GM21786 (cell line): Measurements from ENCODE around the gene GEMIN4.
"Not testable (repeated sequence)": the region's sequence is repeated elsewhere in the genome, so short reads cannot be mapped to it uniquely, and the experiment has no call there.

Source experiments
- ATAC-seq: cut with Tn5 transposase; IDR thresholded peaks from one replicate; pipeline ENCODE4 v1.9.1; 2021; ENCODE audit not compliant: unreplicated experiment

The GEMIN4 gene

DNA sequence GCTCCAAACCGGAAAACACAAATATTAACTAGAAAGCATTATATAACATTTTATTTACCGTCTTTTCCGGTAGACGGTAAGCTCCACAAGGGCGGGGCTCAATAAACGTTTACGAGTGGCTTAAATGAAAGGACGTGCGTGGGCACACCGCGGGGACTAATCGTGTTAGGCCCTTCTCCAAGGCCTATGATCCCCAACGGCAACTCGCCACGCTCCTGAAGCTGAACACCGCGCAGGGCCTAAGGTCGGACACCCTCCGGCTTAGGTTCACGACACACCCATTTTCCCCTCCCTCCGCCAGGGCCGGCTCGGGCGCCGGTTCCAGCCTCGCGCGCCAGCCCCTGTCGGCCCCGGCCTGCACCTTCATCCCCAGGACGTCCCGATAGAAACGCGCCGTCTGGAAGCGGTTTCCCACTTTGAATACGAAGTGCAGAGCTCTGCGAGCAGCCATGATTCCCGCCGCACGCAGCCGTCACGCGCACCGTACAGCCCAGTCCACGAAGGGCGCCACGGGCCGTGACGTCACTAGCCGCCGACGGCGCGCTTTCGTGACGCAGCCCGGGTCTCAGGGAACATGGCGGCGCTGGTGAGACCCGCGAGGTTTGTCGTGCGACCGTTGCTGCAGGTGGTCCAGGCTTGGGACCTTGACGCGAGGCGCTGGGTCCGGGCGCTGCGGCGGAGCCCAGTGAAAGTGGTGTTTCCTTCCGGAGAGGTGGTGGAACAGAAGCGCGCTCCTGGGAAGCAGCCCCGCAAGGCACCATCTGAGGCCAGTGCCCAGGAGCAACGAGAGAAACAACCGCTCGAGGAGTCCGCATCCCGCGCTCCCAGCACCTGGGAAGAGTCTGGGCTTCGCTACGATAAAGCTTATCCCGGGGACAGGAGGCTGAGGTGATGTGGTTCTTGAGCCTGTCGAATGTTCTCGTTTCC, 30.0 kb upstream of the GEMIN4 start, which contains the start of the genes GLOD4 and MRM3:
GLOD4 (minus strand) TSS at position 476 of the 927 bp plus-strand sequence; CDS start at position 451, 25 bp downstream.
MRM3 (plus strand) TSS at position 549 of the 927 bp plus-strand sequence; CDS start at position 575, 26 bp downstream.
- ATAC-seq, result peak; percentile 84

DNA sequence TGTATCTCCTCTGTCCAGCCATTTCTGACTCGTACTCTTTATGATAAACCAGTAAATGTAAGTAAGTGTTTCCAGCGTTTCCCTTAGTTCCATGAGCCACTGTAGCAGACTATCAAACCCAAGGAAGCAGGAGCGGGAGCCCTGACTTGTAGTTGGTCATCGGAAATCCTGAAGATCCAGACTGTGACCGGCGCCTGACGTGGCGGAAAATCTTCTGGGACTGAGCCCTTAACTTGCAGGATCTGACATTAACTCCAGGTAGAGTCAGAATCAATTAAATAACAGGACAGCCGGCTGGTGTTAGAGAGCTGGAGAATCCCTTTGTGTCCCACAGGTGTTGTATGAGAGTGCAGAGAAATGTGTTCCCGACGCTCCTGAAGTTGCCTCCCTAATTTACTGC, 26.0 kb upstream of the GEMIN4 start:
- ATAC-seq, result no peak

DNA sequence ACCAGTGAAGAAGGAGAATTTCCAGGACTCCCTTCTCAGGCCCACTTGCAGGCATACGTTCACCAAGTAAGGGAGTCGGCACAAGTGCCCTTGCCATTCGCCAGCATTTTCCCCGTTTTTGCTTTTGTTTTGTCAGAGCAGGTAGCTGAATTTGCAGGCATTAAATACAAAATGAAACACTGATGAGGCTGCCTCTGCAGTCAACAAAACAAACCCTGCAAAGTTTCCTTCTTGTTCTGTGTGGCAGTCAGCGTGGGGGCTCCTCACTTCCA, 22.2 kb upstream of the GEMIN4 start:
- ATAC-seq, result no peak

DNA sequence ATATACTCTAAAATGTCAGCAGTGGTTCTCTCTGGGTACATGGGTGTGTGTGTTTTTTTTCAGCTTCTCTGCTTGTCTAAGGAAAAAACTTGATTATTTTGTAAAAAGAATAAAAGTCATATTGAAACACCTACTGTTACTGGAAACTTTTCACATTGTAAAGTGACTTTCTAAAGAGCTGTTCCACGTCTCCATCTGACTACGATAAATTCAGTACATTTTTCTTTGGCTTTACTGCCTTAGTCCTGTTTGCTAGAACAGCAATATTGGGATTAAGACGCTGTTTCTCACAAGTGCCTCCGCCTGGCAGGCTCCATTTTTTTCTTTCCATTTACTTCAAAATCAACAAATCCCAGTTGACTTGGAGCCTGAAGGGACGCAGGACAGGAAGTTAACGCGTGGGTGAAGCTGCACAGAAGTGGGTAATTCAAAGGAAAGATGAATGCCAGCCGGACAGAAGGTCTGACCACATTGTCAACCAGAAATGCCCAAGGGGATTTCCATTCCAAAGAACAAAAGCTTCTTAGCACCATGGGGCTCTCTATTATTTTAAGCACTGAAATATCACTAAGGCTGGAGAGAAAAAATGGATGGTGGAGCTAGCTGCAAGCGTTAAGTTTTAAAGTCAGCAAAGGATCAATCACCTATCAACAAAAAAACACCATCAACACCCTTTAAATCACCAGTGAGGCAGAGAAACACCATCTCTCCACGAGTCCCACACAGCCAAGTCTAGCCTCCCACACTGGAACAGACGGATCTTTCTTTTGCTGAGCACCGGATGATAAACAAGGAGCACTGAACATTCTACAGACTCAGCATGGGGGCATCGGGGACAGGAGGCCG, 21.6 kb upstream of the GEMIN4 start:
- ATAC-seq, result no peak

DNA sequence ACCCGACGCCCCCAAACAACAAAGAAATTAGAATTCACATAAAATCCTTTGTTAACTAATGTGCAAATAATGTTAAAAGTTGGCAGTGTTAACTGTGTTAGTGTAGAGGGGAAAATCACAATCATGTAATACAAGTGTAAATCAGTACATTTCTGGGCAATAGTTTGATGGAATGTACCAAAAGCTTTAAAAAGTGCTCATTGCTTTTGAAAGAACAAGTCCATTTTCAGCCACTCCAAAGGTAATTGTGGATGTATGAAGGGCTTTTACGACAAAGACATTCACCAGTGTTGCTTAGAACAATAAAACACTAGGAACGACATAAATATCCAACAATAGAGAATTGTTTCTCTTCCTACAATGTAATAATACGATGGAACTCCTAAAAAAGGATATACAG, 21.0 kb upstream of the GEMIN4 start:
- ATAC-seq, result no peak

DNA sequence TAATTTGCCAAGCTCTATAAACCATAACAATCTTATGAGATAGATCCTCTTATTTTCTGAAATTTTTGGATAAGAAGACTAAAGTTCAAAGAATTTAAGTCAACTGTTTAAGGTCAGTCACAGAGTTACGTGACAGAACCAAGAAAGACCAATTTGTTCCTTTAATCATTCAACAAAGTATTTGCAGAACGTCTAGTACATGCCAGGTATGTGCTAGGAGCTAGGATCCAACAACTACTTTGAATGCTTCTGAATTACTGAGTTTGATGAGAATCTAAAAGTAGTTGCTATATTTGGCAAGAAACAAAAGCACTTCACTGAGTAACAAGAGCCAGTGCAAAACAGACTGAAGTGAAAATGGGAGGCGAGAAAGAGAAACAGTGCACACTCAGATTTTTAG, 15.0 kb upstream of the GEMIN4 start:
- ATAC-seq, result no peak

DNA sequence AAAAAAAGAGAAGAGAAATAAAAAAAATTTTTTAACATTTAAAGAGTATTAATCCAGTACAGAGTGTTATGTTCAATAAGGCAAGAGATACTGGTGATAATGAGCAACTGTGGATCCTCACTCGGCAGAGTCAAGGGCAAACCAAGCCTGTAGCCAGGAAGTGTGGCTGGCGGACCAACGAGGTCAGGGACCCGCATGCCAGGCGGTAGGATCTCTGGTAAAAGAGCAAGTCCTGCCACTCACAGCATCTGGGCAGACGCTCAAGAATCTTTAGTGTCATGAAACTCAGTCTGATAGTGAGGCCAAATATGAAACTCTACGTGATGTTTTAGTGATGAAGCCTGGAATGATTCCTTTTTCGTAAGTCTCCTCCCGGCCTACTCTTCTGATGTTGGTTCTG, 8.3 kb upstream of the GEMIN4 start:
- no peak for ATAC-seq

DNA sequence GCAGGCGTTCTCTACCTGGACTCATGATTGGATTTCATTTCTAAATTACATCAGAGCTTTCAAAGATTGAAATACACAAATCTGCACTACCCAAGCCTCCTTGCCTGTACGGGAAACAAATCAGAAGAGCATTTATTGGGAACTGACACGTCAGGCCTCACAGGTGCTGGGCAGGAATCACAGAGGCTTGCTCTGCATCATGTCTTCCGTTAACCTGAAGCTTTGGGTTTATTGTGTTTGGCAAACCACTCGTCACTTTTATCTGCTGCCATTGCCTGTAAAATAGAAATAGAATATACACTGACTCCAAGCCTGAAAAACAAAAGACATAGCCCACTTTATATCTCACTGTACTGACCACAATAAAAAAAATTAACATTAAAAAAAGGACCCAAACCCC, 7.9 kb upstream of the GEMIN4 start:
- ATAC-seq, result no peak

DNA sequence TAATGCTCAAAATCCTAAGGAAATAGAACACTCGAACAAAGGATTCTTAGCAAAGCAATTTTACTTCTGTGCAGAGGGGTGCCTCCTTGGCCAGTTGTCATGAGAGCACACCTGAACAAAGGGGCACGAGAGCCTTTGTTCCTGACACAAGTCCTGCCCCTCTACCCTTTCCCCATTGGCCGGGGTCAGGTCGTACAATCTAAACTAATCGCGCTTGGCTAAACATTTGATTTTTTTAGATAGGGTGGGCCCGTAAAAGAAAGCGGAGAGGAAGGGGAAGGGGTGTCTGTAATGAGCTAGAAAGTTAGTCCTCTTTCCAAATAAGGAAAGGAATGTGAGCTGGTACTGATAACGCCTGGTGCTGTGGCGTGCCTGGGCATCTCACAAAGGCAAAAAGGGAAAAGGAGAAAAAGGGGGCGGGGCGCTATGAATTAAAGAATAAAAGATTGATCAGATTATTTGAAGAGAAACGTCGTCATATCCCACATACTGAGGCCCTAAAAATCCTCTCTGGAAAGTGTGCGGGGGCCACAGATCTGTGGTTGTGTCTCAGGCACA, 4.0 kb upstream of the GEMIN4 start:
- ATAC-seq, result not testable (repeated sequence)

DNA sequence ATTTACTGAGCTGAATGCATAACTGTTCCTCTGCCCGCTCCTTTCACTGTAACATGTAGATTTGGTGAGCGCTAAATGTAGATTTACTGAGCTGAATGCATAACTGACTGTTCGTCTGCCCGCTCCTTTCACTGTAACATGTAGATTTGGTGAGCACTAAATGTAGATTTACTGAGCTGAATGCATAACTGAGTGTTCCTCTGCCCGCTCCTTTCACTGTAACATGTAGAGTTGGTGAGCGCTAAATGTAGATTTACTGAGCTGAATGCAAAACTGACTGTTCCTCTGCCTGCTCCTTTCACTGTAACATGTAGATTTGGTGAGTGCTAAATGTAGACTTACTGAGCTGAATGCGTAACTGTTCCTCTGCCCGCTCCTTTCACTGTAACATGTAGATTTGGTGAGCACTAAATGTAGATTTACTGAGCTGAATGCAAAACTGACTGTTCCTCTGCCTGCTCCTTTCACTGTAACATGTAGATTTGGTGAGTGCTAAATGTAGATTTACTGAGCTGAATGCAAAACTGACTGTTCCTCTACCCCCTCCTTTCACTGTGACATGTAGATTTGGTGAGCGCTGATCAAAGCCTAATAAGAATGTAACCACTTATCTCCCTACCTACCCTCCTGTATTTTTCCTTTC, 3.4 kb upstream of the GEMIN4 start:
- not testable (repeated sequence) for ATAC-seq

DNA sequence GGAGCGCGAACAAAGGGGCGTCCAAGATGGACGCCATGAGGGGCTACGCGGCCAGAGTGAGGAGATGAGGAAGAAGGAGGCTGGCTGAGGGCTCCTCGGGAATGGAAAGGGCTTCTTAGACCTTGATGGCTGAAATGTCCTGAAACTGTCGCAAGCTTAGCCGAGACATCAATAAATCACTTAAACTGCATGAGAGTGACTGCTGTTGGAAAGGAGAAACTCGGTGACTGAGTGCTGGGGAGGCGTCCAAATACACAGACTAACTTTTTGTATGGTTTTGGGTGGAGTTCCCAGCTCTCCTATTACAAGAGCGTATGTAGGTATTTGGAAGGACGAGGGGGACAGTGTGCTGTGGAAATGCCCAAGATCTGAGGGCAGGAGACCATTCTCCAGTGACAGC, 1.4 kb upstream of the GEMIN4 start:
- ATAC-seq, result no peak

DNA sequence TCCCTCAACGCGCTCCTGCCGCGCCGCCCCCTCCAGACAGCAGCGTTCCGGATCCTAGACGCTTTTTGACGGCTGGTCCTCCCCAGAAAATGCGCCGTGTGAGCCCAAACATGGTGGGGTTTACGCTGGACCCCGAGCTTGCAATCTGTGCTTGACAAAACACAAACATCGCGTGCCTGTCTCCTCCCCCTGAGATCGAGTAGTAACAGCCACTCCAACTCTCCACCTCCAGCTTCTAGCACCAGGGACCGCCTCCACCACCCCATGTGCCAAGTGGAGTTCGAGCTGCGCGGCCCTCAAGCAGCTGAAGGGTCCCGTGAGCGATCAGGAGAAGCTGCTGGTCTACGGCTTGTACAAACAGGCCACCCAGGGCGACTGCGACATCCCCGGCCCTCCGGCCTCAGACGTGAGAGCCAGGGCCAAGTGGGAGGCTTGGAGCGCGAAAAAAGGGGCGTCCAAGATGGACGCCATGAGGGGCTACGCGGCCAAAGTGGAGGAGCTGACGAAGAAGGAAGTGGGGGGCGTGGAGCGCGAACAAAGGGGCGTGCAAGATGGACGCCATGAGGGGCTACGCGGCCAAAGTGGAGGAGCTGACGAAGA, 656 bp upstream of the GEMIN4 start:
- no peak for ATAC-seq

DNA sequence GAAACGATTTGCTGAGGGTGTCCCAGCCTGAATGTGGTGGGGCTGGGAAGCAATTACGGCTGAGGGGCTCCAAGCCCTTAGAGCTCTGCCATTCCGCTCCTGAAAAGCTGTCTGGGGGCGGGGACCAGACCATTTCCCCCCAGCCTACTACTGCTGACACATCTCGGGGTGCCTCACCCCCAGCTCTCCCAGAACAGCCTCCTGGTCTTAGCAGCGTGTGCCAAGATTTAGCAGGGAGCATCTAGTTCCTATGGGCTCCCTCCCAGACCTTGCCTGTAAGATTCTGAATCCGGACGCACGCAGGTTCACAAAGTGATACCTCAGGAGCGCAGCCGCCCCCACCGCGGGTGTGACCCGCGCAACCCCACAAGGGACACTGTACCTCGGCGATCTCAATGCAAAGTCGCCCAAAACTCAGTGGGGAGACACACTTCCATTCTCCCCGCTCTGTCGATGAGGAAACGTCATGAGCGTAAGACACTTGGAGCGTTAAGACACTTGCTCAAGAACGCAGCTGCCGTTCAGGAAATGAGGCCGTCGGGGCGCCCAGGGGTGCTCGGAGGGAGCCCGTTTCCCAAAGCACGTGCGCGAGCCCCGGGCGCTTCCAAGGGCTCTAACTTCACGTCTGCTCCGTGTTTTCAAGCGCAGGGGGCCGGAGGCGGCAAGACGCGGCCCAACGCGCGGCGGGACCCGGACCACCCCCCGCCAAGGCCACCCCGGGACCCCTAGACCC, 629 bp downstream of the GEMIN4 start:
- peak; percentile 17 for ATAC-seq

DNA sequence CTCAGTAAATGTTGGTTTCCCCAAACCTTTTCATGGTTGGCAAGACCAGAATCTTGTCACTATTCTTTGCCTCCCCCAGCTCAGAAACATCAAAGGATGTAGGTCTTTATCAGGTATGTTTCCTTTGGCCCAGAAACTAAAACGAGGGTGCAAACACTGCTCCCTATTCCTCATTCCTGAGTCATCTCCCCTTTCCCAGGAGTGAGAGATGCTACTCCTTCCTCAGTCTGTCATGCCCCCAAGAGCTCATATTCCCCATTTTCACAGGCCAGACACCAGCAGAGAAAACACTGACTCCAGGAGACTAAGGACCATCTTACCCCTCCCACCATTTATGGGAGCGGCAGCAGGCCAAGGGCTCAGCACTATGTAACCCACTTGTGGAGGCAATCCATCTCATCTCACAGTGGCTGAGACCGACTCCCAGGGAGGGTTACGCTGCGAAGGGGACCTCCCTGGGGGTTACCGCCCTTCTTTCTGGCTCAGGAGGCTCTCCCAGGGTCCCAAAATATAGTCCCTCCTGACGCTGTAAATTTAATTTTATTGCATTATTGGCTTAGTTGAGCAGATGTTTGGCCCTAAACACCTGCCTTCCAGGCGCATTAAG, 1.5 kb downstream of the GEMIN4 start:
- ATAC-seq, result no peak

DNA sequence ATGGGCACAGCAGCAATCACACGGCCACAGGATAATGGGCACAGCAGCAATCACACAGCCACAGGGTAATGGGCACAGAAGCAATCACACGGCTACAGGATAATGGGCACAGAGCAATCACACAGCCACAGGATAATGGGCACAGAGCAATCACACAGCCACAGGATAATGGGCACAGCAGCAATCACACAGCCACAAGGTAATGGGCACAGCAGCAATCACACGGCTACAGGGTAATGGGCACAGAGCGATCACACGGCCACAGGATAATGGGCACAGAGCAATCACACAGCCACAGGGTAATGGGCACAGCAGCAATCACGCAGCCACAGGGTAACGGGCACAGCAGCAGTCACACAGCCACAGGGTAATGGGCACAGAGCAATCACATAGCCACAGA, 2.7 kb downstream of the GEMIN4 start:
- ATAC-seq, result not testable (repeated sequence)

DNA sequence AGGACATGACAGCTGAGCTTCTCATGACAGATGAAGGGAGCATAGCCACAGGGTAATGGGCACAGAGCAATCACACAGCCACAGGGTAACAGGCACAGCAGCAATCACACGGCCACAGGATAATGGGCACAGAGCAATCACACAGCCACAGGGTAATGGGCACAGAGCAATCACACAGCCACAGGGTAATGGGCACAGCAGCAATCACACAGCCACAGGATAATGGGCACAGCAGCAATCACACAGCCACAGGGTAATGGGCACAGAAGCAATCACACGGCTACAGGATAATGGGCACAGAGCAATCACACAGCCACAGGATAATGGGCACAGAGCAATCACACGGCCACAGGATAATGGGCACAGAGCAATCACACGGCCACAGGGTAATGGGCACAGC, 3.5 kb downstream of the GEMIN4 start:
- not testable (repeated sequence) for ATAC-seq

DNA sequence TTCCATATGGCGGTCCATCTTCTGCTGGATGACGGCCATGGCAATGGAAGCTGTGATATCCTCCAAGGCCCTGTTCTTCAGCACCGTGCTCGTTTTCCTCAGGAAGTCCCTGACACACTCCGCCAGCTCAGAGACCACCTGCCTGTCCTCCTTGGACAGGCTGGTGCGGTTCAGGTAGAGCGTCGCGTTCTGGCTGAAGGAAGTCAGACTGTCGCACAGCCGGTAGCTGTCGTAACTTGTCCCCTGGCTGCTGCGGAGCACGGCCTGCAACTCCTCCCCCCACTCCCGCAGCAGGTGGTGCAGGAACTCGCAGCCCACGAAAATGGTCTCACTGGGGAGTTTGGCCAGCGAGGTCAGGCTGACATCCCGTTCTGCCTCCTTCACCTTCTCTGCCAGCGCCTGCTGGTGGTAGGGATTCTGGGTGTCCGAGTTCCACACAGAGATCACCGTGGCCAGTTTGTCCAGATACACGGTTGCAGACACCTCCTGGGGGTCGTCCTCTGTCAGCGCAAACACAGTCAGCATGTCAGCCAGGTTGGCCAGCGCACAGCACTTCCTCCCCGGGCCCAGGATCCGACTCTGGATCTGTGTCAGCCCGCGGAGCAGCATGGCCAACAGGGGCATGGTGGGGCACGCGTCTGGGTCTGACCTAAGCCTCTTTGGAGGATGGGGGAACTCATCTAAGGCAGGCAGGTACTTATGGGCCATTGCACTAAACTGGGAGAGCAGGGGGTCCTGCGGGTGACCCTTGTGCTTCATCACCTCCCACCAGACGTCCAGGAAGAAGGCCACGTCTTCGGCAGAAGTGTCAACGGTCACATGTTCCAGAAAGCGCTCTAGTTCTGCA, 5.1 kb downstream of the GEMIN4 start:
- ATAC-seq, result no peak

DNA sequence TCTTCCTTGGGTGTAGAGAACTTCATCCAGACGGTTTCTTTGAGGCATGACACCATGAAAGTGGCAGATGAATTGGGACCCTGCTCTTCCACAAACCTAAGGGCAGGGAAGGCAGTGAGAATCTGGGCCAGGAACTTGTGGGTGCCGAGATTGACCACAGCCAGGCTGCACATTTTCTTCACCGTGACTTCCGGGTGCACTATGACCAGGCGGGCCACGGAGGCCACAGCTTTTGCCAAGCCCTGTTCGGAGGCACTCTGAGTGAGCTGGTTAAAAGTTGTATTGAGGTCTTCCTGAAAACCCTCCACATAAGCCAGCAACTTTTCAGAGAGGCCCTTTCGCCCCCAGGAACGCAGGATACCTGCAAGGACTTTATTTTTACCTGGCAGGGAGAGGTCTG, 5.9 kb downstream of the GEMIN4 start:
- no peak for ATAC-seq

DNA sequence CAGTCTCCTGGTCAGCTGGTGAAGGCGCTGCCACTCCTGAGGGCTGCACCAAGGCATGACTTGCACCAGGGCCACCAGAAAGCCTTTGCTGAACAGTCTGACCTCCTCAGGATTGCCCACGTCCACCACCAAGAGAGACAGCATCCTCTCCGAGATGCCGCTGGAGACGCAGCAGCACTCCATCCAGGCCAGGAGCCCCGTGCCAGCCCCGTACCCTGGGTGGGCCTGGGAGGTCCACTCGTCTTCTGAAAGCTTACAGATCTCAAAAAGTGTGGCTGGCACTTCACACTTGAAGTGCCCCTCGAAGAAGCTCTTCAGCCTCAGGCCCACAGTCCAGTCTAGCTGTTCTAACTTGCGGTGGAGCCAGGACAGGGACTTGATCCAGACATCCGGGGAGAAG, 6.7 kb downstream of the GEMIN4 start:
- no peak for ATAC-seq
